Body of pancreas (tissue), 4 donors: ENCODE results near the gene C3orf62.

ENCODE experiments used
- POLR2A ChIP-seq, 3 donors: fragments of 450-650 bp; IDR thresholded peaks; one replicate each; pipeline ENCODE4 v1.6.1; 2016; ENCODE audit warnings: antibody characterized with exemption in 3 of 3, mild to moderate bottlenecking in 2 of 3
- TF ChIP-seq, protein P1 (sequence below), 7 experiments: fragments of 450-650 bp in 4 of 7; fragments of 200-600 bp in 3 of 7; sonication (generic) in 3 of 7; IDR thresholded peaks; one replicate each; pipeline ENCODE4 v1.5.1; 2016 to 2019; ENCODE audit warnings: antibody characterized with exemption in 7 of 7

DNA sequence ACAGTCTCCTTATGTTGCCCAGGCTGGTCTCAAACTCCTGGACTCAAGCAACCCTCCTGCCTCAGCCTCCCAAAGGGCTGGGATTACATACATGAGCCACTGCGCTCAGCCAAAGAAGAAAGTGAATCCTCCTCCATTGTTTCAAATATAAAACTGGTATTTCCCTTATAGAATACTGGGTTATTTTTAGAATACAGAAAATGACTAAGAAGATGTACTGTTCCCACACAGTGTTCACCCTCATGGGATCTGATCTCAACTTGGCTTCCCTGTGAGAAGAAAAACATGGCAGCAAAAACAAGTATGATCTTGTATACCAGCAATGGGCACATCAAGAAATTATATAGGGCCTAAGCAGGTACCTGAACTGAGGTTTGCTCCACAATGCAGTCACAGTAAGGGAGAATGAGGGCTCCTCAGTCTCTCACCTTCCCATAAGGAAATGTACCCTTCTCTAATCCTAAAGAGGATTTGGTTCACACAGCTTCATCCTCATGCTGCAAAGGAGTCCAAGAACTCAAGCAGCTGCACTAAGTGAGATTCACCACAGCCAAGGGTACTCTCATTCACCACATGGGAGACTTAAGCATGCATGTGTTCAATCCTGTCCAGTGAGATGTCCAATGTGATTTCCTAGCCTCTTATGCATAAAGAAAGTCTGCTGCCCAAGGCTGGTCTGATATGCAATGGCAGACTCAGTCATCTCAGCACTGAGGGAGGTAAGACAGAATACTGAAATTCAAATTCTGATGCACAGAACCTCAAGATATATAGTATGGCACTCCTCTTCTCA is 37.1 kb upstream of the C3orf62 start:
- TF ChIP-seq POLR2A (IDR thresholded peaks at IDR 0.05), result no peak
- TF ChIP-seq, protein P1, sequence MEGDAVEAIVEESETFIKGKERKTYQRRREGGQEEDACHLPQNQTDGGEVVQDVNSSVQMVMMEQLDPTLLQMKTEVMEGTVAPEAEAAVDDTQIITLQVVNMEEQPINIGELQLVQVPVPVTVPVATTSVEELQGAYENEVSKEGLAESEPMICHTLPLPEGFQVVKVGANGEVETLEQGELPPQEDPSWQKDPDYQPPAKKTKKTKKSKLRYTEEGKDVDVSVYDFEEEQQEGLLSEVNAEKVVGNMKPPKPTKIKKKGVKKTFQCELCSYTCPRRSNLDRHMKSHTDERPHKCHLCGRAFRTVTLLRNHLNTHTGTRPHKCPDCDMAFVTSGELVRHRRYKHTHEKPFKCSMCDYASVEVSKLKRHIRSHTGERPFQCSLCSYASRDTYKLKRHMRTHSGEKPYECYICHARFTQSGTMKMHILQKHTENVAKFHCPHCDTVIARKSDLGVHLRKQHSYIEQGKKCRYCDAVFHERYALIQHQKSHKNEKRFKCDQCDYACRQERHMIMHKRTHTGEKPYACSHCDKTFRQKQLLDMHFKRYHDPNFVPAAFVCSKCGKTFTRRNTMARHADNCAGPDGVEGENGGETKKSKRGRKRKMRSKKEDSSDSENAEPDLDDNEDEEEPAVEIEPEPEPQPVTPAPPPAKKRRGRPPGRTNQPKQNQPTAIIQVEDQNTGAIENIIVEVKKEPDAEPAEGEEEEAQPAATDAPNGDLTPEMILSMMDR (IDR thresholded peaks at IDR 0.05), result no peak
